Caco-2 (cell line): Measurements from ENCODE around the gene TRIB2. TPM values are rescaled to one million over a fixed set of nuclear protein-coding genes. Genes with fewer than 3 reads are reported as not detected.

ENCODE experiments used
- BruUV-seq: library from RNA; stranded (reverse); fragments of 400-500 nt; replicated peaks from 2 replicates; lab custom pipeline; 2021; lab: Mats Ljungman, UMichigan
- CTCF ChIA-PET: fragments of 300-600 bp; sonication (Branson Sonifier 250); formaldehyde crosslinking; loops from one replicate; lab custom pipeline; 2022; ENCODE audit warnings: antibody characterized with exemption; lab: Charles Lee
- POLR2A ChIA-PET: fragments of 300-600 bp; sonication (Branson Sonifier 250); formaldehyde crosslinking; loops from one replicate; lab custom pipeline; 2022; ENCODE audit warnings: antibody characterized with exemption; lab: Charles Lee
- DNase-seq, 2 experiments: peaks; one replicate each; pipeline versions ENCODE4 v3.0.0 to v3.0.0-alpha.2; 2020 to 2022
- H3K27me3 ChIP-seq: replicated peaks from 2 replicates; pipeline ENCODE4 v1.6.0; 2011; ENCODE audit warnings: low read length; ENCODE audit not compliant: control insufficient read depth, insufficient read depth
- H3K36me3 ChIP-seq: 2 replicates; pipeline ENCODE4 v1.5.1; 2011; ENCODE audit warnings: low read length; ENCODE audit not compliant: control insufficient read depth, insufficient read depth
- H3K4me1 ChIP-seq: fragments of 250-450 bp; sonication (Bioruptor Pico); 2 replicates; pipeline ENCODE4 v1.5.1; 2020; ENCODE audit warnings: mild to moderate bottlenecking
- H3K4me3 ChIP-seq: 2 replicates; pipeline ENCODE4 v1.5.1; 2011; ENCODE audit warnings: low read depth, mild to moderate bottlenecking, control low read depth, low read length
- H3K9me3 ChIP-seq: fragments of 250-450 bp; sonication (Bioruptor Pico); 2 replicates; pipeline ENCODE4 v1.5.1; 2020; ENCODE audit warnings: mild to moderate bottlenecking, moderate library complexity
- H3K27ac Mint-ChIP-seq: one replicate; pipeline ENCODE4 v1.8.0; 2022; ENCODE audit warnings: mixed read lengths; ENCODE audit not compliant: unreplicated experiment
- H3K27me3 Mint-ChIP-seq: one replicate; pipeline ENCODE4 v1.8.0; 2022; ENCODE audit warnings: mixed read lengths; ENCODE audit not compliant: insufficient read depth, unreplicated experiment
- H3K36me3 Mint-ChIP-seq: one replicate; pipeline ENCODE4 v1.8.0; 2022; ENCODE audit warnings: mild to moderate bottlenecking, mixed read lengths; ENCODE audit not compliant: insufficient read depth, unreplicated experiment
- H3K4me1 Mint-ChIP-seq: one replicate; pipeline ENCODE4 v1.8.0; 2022; ENCODE audit warnings: low read depth, mixed read lengths; ENCODE audit not compliant: unreplicated experiment
- H3K4me3 Mint-ChIP-seq: one replicate; pipeline ENCODE4 v1.8.0; 2022; ENCODE audit warnings: mild to moderate bottlenecking, moderate library complexity, mixed read lengths; ENCODE audit not compliant: unreplicated experiment
- H3K9me3 Mint-ChIP-seq: one replicate; pipeline ENCODE4 v1.8.0; 2022; ENCODE audit warnings: mixed read lengths; ENCODE audit not compliant: unreplicated experiment
- CTCF ChIP-seq, 2 experiments: fragments of 200-600 bp in 1 of 2; IDR thresholded peaks; 1 replicate in 1 of 2; 2 replicates in 1 of 2; pipeline versions ENCODE4 v1.5.1 to v1.8.0; 2011 to 2022; ENCODE audit warnings: antibody characterized with exemption in 1 of 2, control low read depth in 1 of 2, inconsistent platforms in 1 of 2, low read depth in 1 of 2, low read length in 1 of 2, mild to moderate bottlenecking in 1 of 2, moderate library complexity in 1 of 2; ENCODE audit not compliant: insufficient read depth in 1 of 2, severe bottlenecking in 1 of 2, unreplicated experiment in 1 of 2
- intact Hi-C: fragments of 100-400 bp; cut with micrococcal nuclease; formaldehyde crosslinking; loops from one replicate; pipeline ENCODE4 v1.10.0; 2022; ENCODE audit not compliant: unreplicated experiment
- total RNA-seq: library from RNA; stranded (reverse); gene quantifications from 2 replicates; pipeline ENCODE4 v1.2.3, GENCODE V29; 2022

TRIB2 gene
- total RNA-seq, 1 experiment from 2014 or later: 2.9 TPM

- no peak for TF ChIP-seq CTCF (IDR thresholded peaks at IDR 0.05; ENCODE audit: insufficient read depth in 1 of 2, low read depth in 1 of 2, low read length in 1 of 2, severe bottlenecking in 1 of 2, unreplicated experiment in 1 of 2)
- Mint-ChIP-seq H3K27me3 (peaks cover 12% of the 10 kb centered on the region), H3K9me3 (peaks cover 12% of the 10 kb centered on the region), H3K4me1 (no peaks in the 10 kb centered on the region), H3K27ac (no peak overlapping the region), H3K36me3 (no peaks in the 10 kb centered on the region), H3K4me3 (no peak overlapping the region)
- POLR2A ChIA-PET: no interaction called here
- Histone ChIP-seq H3K36me3 (no peaks in the 10 kb centered on the region), H3K27me3 (no peaks in the 10 kb centered on the region; the same call in 1 of the 2 replicates), H3K4me3 (no peak overlapping the region), H3K9me3 (0 out of 2 replicates have a peak, but pooled peaks cover 3% of the 10 kb centered on the region), H3K4me1 (no peaks in the 10 kb centered on the region)
- CTCF ChIA-PET: no interaction called here
- BruUV-seq: no TSS peak
- intact Hi-C loops: no loop called here
- DNase-seq: no peak
These were observed 34.7 kb upstream of the TRIB2 start for GRCh38 chr2:12682017-12682416.

GRCh38 chr2:12683457-12684100 lies 33.2 kb upstream of the TRIB2 start:
- no peaks in the 10 kb centered on the region for H3K36me3 Mint-ChIP-seq
- BruUV-seq: no TSS peak
- no peak for DNase-seq
- H3K27ac Mint-ChIP-seq: no peak overlapping the region
- intact Hi-C loops: no loop called here
- H3K4me1 Mint-ChIP-seq: no peaks in the 10 kb centered on the region
- no peak overlapping the region for H3K4me3 ChIP-seq
- H3K36me3 ChIP-seq: no peaks in the 10 kb centered on the region
- peaks cover 12% of the 10 kb centered on the region for H3K27me3 Mint-ChIP-seq
- no peak for TF ChIP-seq CTCF (IDR thresholded peaks at IDR 0.05; ENCODE audit: insufficient read depth in 1 of 2, low read depth in 1 of 2, low read length in 1 of 2, severe bottlenecking in 1 of 2, unreplicated experiment in 1 of 2)
- POLR2A ChIA-PET: no interaction called here
- no peaks in the 10 kb centered on the region; the same call in 1 of the 2 replicates for H3K27me3 ChIP-seq
- H3K4me3 Mint-ChIP-seq: no peak overlapping the region
- CTCF ChIA-PET: no interaction called here
- no peaks in the 10 kb centered on the region for H3K4me1 ChIP-seq
- H3K9me3 ChIP-seq: 0 out of 2 replicates have a peak, but pooled peaks cover 3% of the 10 kb centered on the region
- H3K9me3 Mint-ChIP-seq: peaks cover 12% of the 10 kb centered on the region

- peaks cover 11% of the 10 kb centered on the region for H3K9me3 Mint-ChIP-seq
- H3K4me1 Mint-ChIP-seq: no peaks in the 10 kb centered on the region
- H3K9me3 ChIP-seq: 0 out of 2 replicates have a peak, but pooled peaks cover 3% of the 10 kb centered on the region
- no peak overlapping the region for H3K27ac Mint-ChIP-seq
- intact Hi-C loops: no loop called here
- DNase-seq: no peak
- no peaks in the 10 kb centered on the region for H3K4me1 ChIP-seq
- H3K4me3 ChIP-seq: no peak overlapping the region
- peaks cover 12% of the 10 kb centered on the region for H3K27me3 Mint-ChIP-seq
- ChIA-PET POLR2A (no interaction called here), CTCF (no interaction called here)
- no peak overlapping the region for H3K4me3 Mint-ChIP-seq
- no peaks in the 10 kb centered on the region for H3K36me3 Mint-ChIP-seq
- no peaks in the 10 kb centered on the region for H3K36me3 ChIP-seq
- no TSS peak for BruUV-seq
- TF ChIP-seq CTCF (IDR thresholded peaks at IDR 0.05; ENCODE audit: insufficient read depth in 1 of 2, low read depth in 1 of 2, low read length in 1 of 2, severe bottlenecking in 1 of 2, unreplicated experiment in 1 of 2): no peak
- no peaks in the 10 kb centered on the region; the same call in 1 of the 2 replicates for H3K27me3 ChIP-seq
These were observed 32.2 kb upstream of the TRIB2 start for GRCh38 chr2:12684471-12684936.
